ENCODE results near the gene MYLK.

Gene MYLK

DNA sequence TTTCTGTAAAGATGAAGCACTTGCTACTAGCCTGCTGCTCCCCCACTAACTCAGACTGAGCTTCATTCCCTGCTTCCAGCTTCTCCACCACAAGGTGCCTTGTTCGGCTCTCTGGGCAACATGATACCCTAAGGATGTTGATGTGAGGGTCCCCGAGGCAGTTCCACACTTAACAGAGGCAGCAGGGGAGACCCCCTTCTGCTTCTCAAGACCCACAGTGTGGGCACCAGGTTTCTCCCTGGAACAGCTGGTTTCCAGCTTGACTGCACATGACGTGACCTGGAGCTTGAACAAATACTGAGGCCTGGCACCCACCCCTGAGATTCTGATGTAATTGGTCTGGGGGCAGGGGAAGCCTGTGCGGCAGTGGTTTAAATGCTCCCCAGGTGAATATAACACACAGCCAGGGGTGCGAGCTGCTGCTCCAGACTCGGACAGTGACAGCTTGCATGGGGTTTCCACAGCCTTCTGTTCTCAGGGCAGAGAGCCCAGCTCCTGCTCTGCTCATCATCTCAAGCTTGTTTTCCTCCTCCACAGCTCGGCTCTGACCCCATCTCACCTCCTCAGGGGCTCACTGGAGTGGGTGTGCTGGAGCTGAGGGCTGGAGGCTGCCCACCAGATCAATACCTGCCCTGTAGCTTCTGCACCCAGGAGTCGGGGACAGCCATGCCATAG lies 204.3 kb downstream of the MYLK start:
- H3K4me1 ChIP-seq (ENCODE audit: insufficient read depth, low read length): peaks cover 7% of the 10 kb centered on the region; the same call in 1 of the 2 replicates
- no peaks in the 10 kb centered on the region for H3K9me3 ChIP-seq (ENCODE audit: control insufficient read depth, insufficient read depth, low read length)
- H3K36me3 ChIP-seq (ENCODE audit: insufficient read depth, low read length): no peaks in the 10 kb centered on the region
- H3K9ac ChIP-seq (ENCODE audit: low read depth, low read length): no peak overlapping the region

DNA sequence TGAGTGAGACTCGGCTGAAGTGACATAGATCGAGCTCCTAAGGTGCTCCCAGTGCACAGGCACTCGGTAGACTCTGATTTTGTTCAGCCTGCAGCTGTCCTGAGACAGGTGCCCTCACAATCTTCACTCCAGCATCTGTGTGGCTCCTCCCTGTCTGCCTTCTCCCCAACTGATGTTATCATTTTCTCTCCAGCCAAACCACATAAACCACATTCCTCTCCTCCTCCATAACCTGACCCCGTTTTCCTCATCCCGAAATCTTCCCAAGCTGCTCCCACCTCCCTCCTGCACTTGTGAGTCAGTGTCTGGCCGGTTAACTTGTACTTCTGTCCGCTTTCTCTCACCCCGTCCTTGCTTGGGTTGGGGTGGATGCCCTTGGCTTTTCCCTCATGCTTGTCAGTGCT lies 206.0 kb downstream of the MYLK start:
- no peaks in the 10 kb centered on the region for H3K36me3 ChIP-seq (ENCODE audit: insufficient read depth, low read length)
- H3K9ac ChIP-seq (ENCODE audit: low read depth, low read length): no peak overlapping the region
- no peaks in the 10 kb centered on the region for H3K9me3 ChIP-seq (ENCODE audit: control insufficient read depth, insufficient read depth, low read length)
- H3K4me1 ChIP-seq (ENCODE audit: insufficient read depth, low read length): no peaks in the 10 kb centered on the region

DNA sequence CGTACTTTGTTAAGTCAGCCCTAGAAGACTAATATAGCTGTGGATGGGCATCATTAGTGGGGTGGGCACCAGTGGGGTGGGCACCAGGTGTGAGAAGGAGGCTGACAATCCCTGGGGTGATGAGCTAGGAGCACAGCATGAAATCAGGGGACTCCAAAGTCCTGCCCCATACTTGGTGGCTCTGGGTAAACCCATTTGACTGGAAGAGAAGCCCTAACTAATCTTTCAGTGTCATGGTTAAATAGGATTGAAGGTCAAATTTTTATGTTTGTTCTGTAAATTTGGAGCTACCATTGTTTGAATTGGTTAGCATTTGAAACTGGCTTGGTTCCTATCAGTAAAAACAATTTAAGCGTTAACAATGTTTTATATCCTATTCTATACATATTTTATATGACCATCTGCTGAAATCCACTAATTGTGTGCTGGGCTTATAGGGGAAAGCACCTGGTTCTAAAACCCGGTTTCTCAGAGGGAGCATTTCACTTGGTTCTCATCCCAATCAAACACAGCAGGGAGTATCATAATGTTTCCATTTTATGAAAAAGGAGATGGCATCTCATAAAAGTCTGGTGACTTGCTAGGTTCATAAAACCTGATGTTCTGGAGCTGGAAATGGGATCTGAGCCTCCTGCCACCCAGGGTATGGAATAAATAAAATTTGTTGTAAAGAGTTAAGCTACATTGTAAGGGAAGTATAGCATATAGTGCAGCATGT lies 211.5 kb downstream of the MYLK start:
- no peaks in the 10 kb centered on the region for H3K9me3 ChIP-seq (ENCODE audit: control insufficient read depth, insufficient read depth, low read length)
- H3K4me1 ChIP-seq (ENCODE audit: insufficient read depth, low read length): no peaks in the 10 kb centered on the region
- H3K36me3 ChIP-seq (ENCODE audit: insufficient read depth, low read length): no peaks in the 10 kb centered on the region
- no peak overlapping the region for H3K9ac ChIP-seq (ENCODE audit: low read depth, low read length)

DNA sequence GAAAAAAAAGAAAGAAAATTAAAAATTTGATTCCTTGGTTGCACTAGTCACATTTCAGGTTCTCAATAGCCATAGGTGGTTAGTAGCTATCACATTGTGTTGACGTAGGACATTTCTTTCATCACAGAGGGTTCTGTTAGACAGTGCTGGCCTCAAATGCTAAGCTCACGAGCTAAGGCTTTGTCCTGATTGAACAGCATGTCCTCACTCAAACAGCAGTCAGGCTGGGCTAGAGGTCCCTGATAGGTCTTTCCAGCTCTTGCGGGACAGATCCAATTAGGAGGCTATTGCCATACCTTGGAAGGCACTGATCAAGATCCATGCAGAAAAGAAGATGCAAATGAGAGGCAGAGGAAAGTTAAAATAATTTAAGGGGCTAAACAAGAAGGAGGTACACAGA lies 213.4 kb downstream of the MYLK start:
- H3K36me3 ChIP-seq (ENCODE audit: insufficient read depth, low read length): no peaks in the 10 kb centered on the region
- H3K4me1 ChIP-seq (ENCODE audit: insufficient read depth, low read length): no peaks in the 10 kb centered on the region
- H3K9me3 ChIP-seq (ENCODE audit: control insufficient read depth, insufficient read depth, low read length): no peaks in the 10 kb centered on the region
- no peak overlapping the region for H3K9ac ChIP-seq (ENCODE audit: low read depth, low read length)

DNA sequence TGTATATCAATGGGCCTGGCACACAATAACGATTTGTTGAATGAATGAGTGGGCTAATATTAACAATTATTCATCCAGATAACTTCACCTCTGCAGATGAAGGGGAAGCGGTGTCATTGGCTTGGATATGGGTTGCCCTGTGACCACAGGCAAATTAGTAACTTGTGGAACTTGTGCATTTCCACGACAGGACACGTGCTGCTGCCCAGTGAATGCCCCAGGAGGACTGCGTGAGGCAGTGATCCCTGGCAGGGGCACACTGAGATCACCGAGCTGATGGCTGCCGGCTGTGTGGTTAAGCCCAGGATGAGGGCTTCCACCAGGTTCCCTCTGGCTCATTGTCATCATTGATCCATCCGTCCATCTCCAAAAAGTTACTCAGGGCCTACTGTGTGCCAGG lies 215.2 kb downstream of the MYLK start:
- no peak overlapping the region for H3K9ac ChIP-seq (ENCODE audit: low read depth, low read length)
- H3K36me3 ChIP-seq (ENCODE audit: insufficient read depth, low read length): no peaks in the 10 kb centered on the region

DNA sequence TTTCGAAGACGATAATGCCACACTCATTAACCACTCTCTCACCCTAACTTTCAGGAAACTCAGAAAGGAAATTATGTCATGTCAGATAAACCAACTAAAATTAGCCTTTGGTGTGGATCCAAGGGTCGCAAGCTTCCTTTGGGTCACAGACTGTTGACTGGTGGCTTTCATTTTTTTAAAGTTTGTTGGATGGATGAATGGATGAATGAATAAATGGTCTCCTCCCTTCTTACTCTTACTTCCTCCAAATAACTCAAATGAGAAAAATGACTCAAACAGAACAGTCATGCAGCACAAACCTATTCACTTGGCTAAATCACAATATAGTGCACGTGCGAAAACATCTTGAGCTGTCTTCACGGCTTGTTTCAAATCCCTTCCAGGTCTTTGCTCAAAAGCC lies 216.3 kb downstream of the MYLK start:
- H3K9ac ChIP-seq (ENCODE audit: low read depth, low read length): no peak overlapping the region
- no peaks in the 10 kb centered on the region for H3K9me3 ChIP-seq (ENCODE audit: control insufficient read depth, insufficient read depth, low read length)
- H3K4me1 ChIP-seq (ENCODE audit: insufficient read depth, low read length): no peaks in the 10 kb centered on the region
- no peaks in the 10 kb centered on the region for H3K36me3 ChIP-seq (ENCODE audit: insufficient read depth, low read length)

More for the DNA sequence above, 215.2 kb downstream of the MYLK start:
- H3K9me3 ChIP-seq (ENCODE audit: control insufficient read depth, insufficient read depth, low read length): no peaks in the 10 kb centered on the region
- no peaks in the 10 kb centered on the region for H3K4me1 ChIP-seq (ENCODE audit: insufficient read depth, low read length)

DNA sequence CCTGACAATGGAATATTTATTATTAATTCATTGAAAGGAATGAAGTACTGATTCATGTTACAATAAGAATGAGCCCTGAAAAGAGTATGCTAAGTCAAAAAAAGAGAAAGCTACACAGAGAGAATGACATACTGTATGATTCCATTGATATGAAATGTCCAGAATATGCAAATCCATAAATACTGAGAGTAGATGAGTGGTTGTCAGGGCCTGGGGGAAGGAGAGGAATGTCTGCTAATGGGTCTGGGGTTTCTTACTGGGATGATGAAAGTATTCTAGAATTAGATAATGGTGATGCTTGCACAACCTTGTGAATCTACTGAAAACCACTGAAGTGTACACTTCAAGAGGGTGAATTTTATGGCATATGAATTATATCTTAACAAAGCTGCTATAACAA lies 219.4 kb downstream of the MYLK start:
- Histone ChIP-seq H3K9me3 (ENCODE audit: control insufficient read depth, insufficient read depth, low read length) (no peaks in the 10 kb centered on the region), H3K4me1 (ENCODE audit: insufficient read depth, low read length) (no peaks in the 10 kb centered on the region), H3K9ac (ENCODE audit: low read depth, low read length) (no peak overlapping the region), H3K36me3 (ENCODE audit: insufficient read depth, low read length) (no peaks in the 10 kb centered on the region)

DNA sequence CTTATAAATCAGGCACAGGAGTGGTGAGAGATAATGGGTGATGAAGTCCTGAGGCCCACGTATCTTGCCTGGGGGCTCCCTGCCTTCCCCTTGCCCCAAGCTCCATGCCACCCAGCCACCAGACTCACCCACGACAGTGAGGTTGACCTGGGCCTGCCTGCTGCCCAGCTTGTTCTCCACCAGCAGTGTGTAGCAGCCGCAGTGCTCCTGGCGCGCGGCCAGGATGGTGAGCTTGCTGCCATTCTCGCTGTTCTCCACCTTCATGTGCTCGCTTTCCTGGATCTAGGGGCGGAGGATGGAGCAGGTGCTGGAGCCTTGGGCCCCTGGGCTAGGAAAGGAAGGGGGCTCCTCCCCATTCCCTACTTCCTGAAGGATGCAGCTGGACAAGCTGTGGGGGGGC lies 220.2 kb downstream of the MYLK start:
- Histone ChIP-seq H3K4me1 (ENCODE audit: insufficient read depth, low read length) (no peaks in the 10 kb centered on the region), H3K9ac (ENCODE audit: low read depth, low read length) (no peak overlapping the region), H3K9me3 (ENCODE audit: control insufficient read depth, insufficient read depth, low read length) (no peaks in the 10 kb centered on the region), H3K36me3 (ENCODE audit: insufficient read depth, low read length) (no peaks in the 10 kb centered on the region)

DNA sequence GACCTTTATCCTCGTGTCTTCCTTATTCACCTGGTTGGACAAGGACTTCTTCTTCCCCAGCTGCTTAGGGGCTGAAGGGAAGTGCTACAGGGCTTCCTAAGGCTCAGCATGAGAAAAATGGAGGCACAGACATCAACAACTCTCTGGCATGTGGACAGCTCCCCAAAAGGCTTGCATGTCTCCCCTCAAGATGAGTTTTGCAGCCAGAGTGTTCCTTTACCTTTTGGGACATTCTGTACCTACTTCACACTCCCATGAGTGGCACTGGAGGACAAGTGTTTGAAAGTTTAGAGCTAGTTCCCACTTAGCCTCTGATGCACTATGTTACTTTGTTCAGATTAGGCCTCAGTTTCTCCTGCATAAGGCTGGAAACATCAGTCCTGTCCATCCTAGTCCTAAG lies 222.2 kb downstream of the MYLK start:
- Histone ChIP-seq H3K9me3 (ENCODE audit: control insufficient read depth, insufficient read depth, low read length) (peaks cover 3% of the 10 kb centered on the region), H3K4me1 (ENCODE audit: insufficient read depth, low read length) (no peaks in the 10 kb centered on the region), H3K36me3 (ENCODE audit: insufficient read depth, low read length) (no peaks in the 10 kb centered on the region), H3K9ac (ENCODE audit: low read depth, low read length) (no peak overlapping the region)

DNA sequence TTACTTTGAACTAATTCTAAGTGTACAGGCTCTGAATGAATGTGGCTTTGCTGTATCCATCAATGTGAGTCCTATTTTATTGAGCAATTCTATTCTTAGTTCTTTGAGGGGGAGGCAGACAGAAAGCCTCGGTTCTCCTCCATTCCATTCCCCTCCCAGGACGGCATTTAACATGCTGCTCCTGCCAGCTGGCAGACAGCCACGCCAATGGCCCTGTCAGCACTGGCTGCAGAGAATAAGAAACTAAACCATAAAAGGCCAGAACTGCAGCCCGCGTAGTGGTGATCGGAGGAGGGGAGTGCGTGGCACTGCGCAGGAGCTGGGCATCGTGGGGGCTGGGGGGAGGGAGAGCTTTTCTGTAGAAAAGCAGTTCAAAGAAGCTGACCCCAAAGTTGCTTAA lies 223.2 kb downstream of the MYLK start:
- H3K4me1 ChIP-seq (ENCODE audit: insufficient read depth, low read length): no peaks in the 10 kb centered on the region
- peaks cover 8% of the 10 kb centered on the region for H3K9me3 ChIP-seq (ENCODE audit: control insufficient read depth, insufficient read depth, low read length)
- H3K9ac ChIP-seq (ENCODE audit: low read depth, low read length): no peak overlapping the region
- H3K36me3 ChIP-seq (ENCODE audit: insufficient read depth, low read length): no peaks in the 10 kb centered on the region; the same call in 1 of the 2 replicates

DNA sequence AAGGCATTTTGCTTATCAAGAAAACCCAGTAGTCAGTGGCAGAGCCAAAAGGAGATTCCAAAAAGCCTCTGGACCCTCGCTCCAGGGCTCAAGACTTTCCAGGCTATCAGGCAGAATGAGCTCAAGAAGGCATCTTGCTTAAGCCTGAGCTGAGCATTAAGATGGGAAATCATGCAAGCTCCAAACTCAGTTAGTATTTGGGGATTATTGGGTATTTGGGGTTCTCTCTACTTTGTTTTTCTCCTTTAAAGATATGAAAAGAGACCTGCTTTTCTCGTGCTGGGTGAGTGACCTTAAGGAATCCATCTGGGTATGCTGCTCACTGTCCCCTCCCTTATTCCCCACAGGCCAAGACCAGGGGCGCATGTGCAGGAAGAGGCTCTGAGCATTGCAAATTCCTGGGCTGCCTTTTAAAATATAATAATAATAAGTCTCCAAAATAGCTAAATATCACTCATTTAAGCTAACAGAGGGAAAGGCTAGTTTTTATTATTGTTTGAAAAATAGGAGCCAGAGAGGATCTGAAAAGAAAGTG lies 223.9 kb downstream of the MYLK start:
- Histone ChIP-seq H3K9me3 (ENCODE audit: control insufficient read depth, insufficient read depth, low read length) (peaks cover 8% of the 10 kb centered on the region), H3K36me3 (ENCODE audit: insufficient read depth, low read length) (no peaks in the 10 kb centered on the region; the same call in 1 of the 2 replicates), H3K9ac (ENCODE audit: low read depth, low read length) (no peak overlapping the region), H3K4me1 (ENCODE audit: insufficient read depth, low read length) (no peaks in the 10 kb centered on the region)

DNA sequence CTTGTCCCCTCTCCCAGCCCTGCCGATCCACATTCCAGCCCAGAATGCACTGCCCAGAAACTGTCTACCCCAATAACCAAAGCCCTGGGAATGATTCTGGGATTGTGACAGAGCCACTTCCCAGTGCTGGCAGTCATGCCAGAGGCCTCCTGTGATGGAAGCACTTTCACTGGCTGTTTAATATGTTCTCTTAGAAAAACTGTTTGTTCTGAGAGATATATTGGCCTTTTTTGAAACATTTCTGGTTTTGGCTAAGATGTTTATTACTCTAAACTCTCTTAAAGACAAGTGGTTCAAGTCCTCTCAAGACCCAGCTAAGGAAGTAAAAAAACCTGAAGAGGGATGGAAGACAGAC lies 225.3 kb downstream of the MYLK start:
- Histone ChIP-seq H3K4me1 (ENCODE audit: insufficient read depth, low read length) (no peaks in the 10 kb centered on the region), H3K9me3 (ENCODE audit: control insufficient read depth, insufficient read depth, low read length) (peaks cover 8% of the 10 kb centered on the region), H3K36me3 (ENCODE audit: insufficient read depth, low read length) (no peaks in the 10 kb centered on the region; the same call in 1 of the 2 replicates), H3K9ac (ENCODE audit: low read depth, low read length) (no peak overlapping the region)

DNA sequence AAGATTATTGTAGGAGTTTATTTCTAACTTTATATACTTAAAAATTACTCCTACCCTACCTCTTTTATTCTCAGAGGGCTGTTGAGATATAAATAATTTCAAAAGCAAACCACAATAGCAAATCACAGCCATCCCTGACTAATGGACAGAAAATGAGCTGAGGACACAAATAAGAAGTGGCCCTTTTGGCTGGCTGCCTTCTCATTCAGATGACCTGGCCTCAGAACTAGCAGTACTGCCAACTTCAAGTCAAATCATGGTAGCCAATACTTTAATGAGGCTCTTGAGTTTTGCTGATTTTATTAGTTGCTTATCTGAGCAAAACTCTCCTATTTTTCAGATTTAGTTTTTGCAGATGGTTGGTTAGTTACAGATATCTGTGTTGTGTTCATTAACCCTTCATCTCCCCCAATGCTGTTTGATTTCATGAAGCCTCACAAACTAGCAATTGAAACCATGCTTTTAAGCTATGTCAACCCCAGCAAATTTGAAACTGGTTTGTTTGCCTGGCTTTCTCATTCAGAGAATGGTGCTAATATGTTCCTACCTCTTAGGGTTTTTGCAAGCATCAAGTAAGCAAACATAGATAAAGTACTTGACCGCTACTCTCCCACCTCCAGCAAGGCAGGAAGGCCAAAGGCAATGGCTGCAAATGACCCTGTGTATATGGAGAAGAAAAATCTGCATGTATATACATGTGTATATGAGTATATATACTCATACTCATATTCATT lies 225.8 kb downstream of the MYLK start:
- Histone ChIP-seq H3K4me1 (ENCODE audit: insufficient read depth, low read length) (no peaks in the 10 kb centered on the region), H3K36me3 (ENCODE audit: insufficient read depth, low read length) (no peaks in the 10 kb centered on the region; the same call in 1 of the 2 replicates), H3K9me3 (ENCODE audit: control insufficient read depth, insufficient read depth, low read length) (peaks cover 8% of the 10 kb centered on the region), H3K9ac (ENCODE audit: low read depth, low read length) (no peak overlapping the region)

DNA sequence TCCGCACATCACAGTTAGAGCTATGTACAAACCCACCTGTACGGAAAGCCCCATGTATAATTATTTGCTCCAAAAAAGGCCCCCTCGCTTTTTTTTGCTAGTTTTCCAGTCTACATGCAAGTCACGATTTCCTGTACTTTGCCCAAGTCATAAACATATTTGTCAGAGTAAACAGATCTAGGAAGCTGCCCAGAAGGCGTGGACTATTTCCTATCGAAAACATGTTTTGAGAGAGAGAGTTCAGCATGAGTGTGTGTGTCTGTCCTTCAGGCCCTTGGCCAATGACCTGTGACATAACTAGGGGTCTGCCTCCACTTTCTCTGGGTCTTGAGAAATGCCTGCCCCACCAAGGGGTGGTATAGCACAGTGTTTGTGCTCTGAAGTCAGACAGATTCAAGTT lies 226.6 kb downstream of the MYLK start:
- no peaks in the 10 kb centered on the region; the same call in 1 of the 2 replicates for H3K36me3 ChIP-seq (ENCODE audit: insufficient read depth, low read length)
- no peaks in the 10 kb centered on the region; the same call in 1 of the 2 replicates for H3K4me1 ChIP-seq (ENCODE audit: insufficient read depth, low read length)
- no peak overlapping the region for H3K9ac ChIP-seq (ENCODE audit: low read depth, low read length)
- peaks cover 8% of the 10 kb centered on the region for H3K9me3 ChIP-seq (ENCODE audit: control insufficient read depth, insufficient read depth, low read length)

Measured in ES-I3 (cell line).